ENCODE results near the gene GRID2. TPM values are rescaled to one million over a fixed set of nuclear protein-coding genes. Genes with fewer than 3 reads are reported as not detected.

GRID2 gene
- total RNA-seq, 1 donor from 2014 or later = not detected

DNA sequence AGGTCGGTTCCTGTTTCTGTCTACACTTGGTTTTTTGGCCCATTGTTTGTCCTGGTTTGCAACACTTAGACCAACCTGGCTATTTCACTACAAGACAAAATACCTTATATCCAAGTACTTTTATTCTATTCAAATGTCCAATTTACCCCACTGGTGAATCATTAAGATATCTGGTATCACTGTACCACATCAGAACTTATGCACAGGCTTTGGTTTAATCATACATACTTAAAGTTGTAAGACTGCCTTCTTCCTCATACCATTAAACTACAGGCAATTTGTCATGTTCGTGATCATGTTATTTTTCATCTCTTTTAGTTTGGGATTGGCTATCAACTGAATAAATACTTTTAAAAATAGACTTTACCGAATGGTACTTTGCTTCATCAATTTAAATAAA lies 1471.8 kb downstream of the GRID2 start:
- H3K36me3 ChIP-seq = no peaks in the 10 kb centered on the region
- H3K4me1 ChIP-seq = no peaks in the 10 kb centered on the region
- H3K27me3 ChIP-seq (ENCODE audit: low read depth) = no peaks in the 10 kb centered on the region
- ATAC-seq (no peak), DNase-seq (no peak)
- H3K4me3 ChIP-seq = no peak overlapping the region
- no peak overlapping the region for H3K27ac ChIP-seq
- TF ChIP-seq, protein P1, sequence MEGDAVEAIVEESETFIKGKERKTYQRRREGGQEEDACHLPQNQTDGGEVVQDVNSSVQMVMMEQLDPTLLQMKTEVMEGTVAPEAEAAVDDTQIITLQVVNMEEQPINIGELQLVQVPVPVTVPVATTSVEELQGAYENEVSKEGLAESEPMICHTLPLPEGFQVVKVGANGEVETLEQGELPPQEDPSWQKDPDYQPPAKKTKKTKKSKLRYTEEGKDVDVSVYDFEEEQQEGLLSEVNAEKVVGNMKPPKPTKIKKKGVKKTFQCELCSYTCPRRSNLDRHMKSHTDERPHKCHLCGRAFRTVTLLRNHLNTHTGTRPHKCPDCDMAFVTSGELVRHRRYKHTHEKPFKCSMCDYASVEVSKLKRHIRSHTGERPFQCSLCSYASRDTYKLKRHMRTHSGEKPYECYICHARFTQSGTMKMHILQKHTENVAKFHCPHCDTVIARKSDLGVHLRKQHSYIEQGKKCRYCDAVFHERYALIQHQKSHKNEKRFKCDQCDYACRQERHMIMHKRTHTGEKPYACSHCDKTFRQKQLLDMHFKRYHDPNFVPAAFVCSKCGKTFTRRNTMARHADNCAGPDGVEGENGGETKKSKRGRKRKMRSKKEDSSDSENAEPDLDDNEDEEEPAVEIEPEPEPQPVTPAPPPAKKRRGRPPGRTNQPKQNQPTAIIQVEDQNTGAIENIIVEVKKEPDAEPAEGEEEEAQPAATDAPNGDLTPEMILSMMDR (IDR thresholded peaks at IDR 0.05) = no peak
- intact Hi-C loops (cut with DNase I) = no loop called here
- no peaks in the 10 kb centered on the region for H3K9me3 ChIP-seq

DNA sequence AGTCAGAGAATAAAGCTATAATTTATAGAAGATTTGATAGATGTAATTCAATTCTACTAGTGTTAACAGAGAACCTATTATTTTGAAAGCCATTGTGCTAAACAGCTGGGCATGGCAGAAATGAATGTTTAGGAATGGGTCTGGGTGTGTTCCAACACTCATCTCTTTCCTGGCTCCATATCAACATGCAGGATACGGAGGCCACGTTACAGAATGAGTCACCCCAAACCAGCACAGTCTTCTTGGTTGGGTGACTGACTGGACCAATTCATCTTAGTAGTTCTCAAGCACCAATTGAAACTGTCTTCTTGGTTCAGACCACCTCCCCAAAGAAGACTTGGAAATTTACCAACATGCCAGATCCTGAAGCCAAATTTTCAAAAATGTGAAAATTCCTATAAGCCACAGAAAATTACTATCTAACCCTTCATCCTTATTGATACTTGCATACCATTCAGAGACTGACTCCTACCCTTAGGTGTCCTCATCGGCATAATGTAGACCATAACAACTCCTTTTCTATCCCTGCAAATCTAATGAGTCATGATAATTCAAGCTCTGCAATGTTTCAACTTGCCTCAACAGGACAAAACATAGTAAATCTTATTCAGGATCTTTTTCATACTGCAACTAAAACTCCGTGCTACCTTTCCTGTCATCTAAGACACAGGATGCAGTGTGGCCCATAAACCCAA lies 1472.8 kb downstream of the GRID2 start:
- intact Hi-C loops (cut with DNase I) = no loop called here
- TF ChIP-seq, protein P1 (IDR thresholded peaks at IDR 0.05) = no peak

DNA sequence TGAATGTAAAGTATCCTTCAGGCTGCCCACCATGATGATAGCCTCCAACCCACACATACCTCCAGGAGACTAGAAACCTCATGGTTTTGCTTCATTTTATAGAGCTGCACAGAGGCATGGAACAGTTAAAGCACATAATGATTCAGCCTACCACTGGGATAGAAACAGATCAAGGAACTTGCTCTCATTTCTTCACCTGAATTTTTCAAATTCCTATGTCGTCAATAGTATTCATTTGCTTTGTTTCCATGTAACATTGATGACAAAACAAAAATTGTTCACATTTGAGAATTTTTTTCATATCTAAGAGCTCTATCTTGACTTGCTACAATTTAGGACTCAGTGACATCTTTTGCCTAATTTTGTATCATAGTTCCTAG lies 1473.3 kb downstream of the GRID2 start:
- H3K9me3 ChIP-seq = no peaks in the 10 kb centered on the region
- no peak for DNase-seq
- ATAC-seq = no peak
- no peaks in the 10 kb centered on the region for H3K4me1 ChIP-seq
- intact Hi-C loops (cut with DNase I) = no loop called here
- no peak overlapping the region for H3K27ac ChIP-seq
- H3K36me3 ChIP-seq = no peaks in the 10 kb centered on the region
- H3K27me3 ChIP-seq (ENCODE audit: low read depth) = no peaks in the 10 kb centered on the region
- TF ChIP-seq, protein P1 (IDR thresholded peaks at IDR 0.05) = no peak
- no peak overlapping the region for H3K4me3 ChIP-seq

More for the DNA sequence above, 1472.8 kb downstream of the GRID2 start:
- no peaks in the 10 kb centered on the region for H3K4me1 ChIP-seq
- no peak for ATAC-seq
- H3K36me3 ChIP-seq = no peaks in the 10 kb centered on the region
- no peaks in the 10 kb centered on the region for H3K27me3 ChIP-seq (ENCODE audit: low read depth)
- no peaks in the 10 kb centered on the region for H3K9me3 ChIP-seq
- H3K4me3 ChIP-seq = no peak overlapping the region
- DNase-seq = no peak
- H3K27ac ChIP-seq = no peak overlapping the region

DNA sequence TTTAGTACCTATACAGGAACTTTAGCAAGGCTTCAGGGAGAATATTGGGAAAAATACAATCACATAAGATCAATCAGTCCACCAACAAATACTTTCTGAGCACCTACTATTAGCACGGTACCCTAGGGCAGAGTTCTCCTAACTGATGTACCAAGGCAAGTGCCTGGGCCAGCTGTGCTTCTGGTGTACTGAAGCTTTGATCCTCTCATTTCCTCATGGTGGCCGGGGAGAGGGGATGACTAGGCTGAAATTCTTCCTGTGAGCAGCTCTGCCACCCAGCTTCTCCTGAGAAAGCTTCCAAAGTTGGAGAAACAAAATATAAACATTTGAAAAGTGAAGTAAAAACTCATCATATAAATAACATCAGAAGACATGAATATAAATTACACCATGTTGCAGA lies 1475.5 kb downstream of the GRID2 start:
- intact Hi-C loops (cut with DNase I) = no loop called here
- no peaks in the 10 kb centered on the region for H3K36me3 ChIP-seq
- DNase-seq (no peak), ATAC-seq (no peak)
- no peak overlapping the region for H3K4me3 ChIP-seq
- H3K4me1 ChIP-seq = no peaks in the 10 kb centered on the region
- no peak overlapping the region for H3K27ac ChIP-seq
- no peaks in the 10 kb centered on the region for H3K27me3 ChIP-seq (ENCODE audit: low read depth)
- TF ChIP-seq, protein P1 (IDR thresholded peaks at IDR 0.05) = no peak
- H3K9me3 ChIP-seq = no peaks in the 10 kb centered on the region

DNA sequence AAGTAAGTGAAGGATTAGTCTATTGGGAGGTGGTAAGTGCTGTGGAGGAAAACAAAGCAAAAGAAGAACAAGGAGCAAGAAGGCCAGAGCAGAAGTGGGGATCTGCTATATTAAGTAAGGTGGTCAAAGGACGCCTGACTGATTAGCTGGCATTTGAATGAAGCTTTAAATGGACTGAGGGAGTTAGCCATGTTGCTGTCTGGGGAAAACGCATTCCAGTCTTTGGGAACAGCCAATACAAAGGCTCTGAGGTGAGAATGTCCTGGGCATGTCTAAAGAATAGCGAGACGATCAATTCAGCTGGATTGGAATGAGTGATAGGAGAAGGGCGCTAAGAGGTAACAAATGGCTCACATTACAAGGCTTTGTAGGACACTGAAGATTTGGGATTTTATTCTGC lies 1476.3 kb downstream of the GRID2 start:
- no peaks in the 10 kb centered on the region for H3K9me3 ChIP-seq
- TF ChIP-seq, protein P1 (IDR thresholded peaks at IDR 0.05) = no peak
- no peaks in the 10 kb centered on the region for H3K36me3 ChIP-seq
- no peaks in the 10 kb centered on the region for H3K4me1 ChIP-seq
- ATAC-seq (no peak), DNase-seq (no peak)
- H3K27me3 ChIP-seq (ENCODE audit: low read depth) = no peaks in the 10 kb centered on the region
- no peak overlapping the region for H3K4me3 ChIP-seq
- intact Hi-C loops (cut with DNase I) = no loop called here
- no peak overlapping the region for H3K27ac ChIP-seq

All from lower lobe of right lung (tissue), 2 donors.